Testis (tissue), 3 donors: ENCODE results near the gene ROBO1. TPM values are rescaled to one million over a fixed set of nuclear protein-coding genes. Genes with fewer than 3 reads are reported as not detected.

ENCODE experiments used
- DNase-seq: peaks from one replicate; pipeline ENCODE4 v3.0.0-alpha.2; 2019
- H3K27ac ChIP-seq, 2 donors: fragments of 200-600 bp; sonication (generic); one replicate each; pipeline ENCODE4 v1.5.1; 2019
- H3K27me3 ChIP-seq: fragments of 200-600 bp; sonication (generic); one replicate; pipeline ENCODE4 v1.5.1; 2019
- H3K36me3 ChIP-seq: fragments of 200-600 bp; sonication (generic); one replicate; pipeline ENCODE4 v1.5.1; 2017; ENCODE audit warnings: low read depth; ENCODE audit errors: missing control alignments
- H3K4me1 ChIP-seq: fragments of 200-600 bp; sonication (generic); one replicate; pipeline ENCODE4 v1.5.1; 2019
- H3K4me3 ChIP-seq, 2 donors: fragments of 200-600 bp; sonication (generic); one replicate each; pipeline ENCODE4 v1.5.1; 2017 to 2019
- H3K9me3 ChIP-seq: fragments of 200-600 bp; sonication (generic); one replicate; pipeline ENCODE4 v1.5.1; 2017
- POLR2A ChIP-seq: fragments of 450-650 bp; IDR thresholded peaks from one replicate; pipeline ENCODE4 v1.6.1; 2017; ENCODE audit warnings: antibody characterized with exemption, mild to moderate bottlenecking, moderate library complexity
- WGBS, 2 donors: methylation state at CpG; one replicate each; pipeline ENCODE4 v1.1.5; 2018; 5-methylcytosine and 5-hydroxymethylcytosine counted together
- intact Hi-C: fragments of 100-400 bp; cut with DNase I; formaldehyde crosslinking; loops from one replicate; pipeline ENCODE4 v1.15.1; 2023; ENCODE audit warnings: low total_unique reads
- polyA plus RNA-seq: library from polyadenylated mRNA; stranded (reverse); fragments of 350-450 nt; fragmentation: Illumina TruSeq; extraction: RNeasy Lipid Tissue Mini Kit (QIAGEN cat#74804); gene quantifications from one replicate; pipeline ENCODE4 v1.2.3, GENCODE V29; 2014; ENCODE audit warnings: low read depth, low replicate concordance; ENCODE audit not compliant: insufficient read depth
- total RNA-seq, 2 donors: library from RNA; depleted of rRNA; stranded (reverse); fragments of >200 nt; gene quantifications; one replicate each; pipeline ENCODE4 v1.2.3, GENCODE V29; 2016
- TF ChIP-seq, protein P1 (sequence below), 3 experiments: fragments of 450-650 bp in 2 of 3; fragments of 200-600 bp in 1 of 3; sonication (generic) in 1 of 3; IDR thresholded peaks; one replicate each; pipeline ENCODE4 v1.5.1; 2016 to 2019; ENCODE audit warnings: antibody characterized with exemption in 3 of 3, mild to moderate bottlenecking in 2 of 3, moderate library complexity in 1 of 3

Gene ROBO1
- total and polyA plus RNA-seq, 3 donors from 2014 or later = 39.4 to 45.1 (median 42.6) TPM

GRCh38 chr3:79250746-79251145 lies 517.1 kb downstream of the ROBO1 start:
- no peak overlapping the region for H3K4me3 ChIP-seq
- H3K9me3 ChIP-seq = no peaks in the 10 kb centered on the region
- DNase-seq = no peak
- H3K4me1 ChIP-seq = no peaks in the 10 kb centered on the region
- no peaks in the 10 kb centered on the region for H3K27me3 ChIP-seq
- WGBS, 2 donors = 95 to 96% methylated on average over 6 of the region's 6 CpGs
- no peak overlapping the region for H3K27ac ChIP-seq
- no peaks in the 10 kb centered on the region for H3K36me3 ChIP-seq
- no peak for TF ChIP-seq POLR2A
- TF ChIP-seq, protein P1, sequence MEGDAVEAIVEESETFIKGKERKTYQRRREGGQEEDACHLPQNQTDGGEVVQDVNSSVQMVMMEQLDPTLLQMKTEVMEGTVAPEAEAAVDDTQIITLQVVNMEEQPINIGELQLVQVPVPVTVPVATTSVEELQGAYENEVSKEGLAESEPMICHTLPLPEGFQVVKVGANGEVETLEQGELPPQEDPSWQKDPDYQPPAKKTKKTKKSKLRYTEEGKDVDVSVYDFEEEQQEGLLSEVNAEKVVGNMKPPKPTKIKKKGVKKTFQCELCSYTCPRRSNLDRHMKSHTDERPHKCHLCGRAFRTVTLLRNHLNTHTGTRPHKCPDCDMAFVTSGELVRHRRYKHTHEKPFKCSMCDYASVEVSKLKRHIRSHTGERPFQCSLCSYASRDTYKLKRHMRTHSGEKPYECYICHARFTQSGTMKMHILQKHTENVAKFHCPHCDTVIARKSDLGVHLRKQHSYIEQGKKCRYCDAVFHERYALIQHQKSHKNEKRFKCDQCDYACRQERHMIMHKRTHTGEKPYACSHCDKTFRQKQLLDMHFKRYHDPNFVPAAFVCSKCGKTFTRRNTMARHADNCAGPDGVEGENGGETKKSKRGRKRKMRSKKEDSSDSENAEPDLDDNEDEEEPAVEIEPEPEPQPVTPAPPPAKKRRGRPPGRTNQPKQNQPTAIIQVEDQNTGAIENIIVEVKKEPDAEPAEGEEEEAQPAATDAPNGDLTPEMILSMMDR (IDR thresholded peaks at IDR 0.05) = no peak
- intact Hi-C loops = no loop called here

GRCh38 chr3:79249701-79250100 lies 518.1 kb downstream of the ROBO1 start:
- no peaks in the 10 kb centered on the region for H3K27me3 ChIP-seq
- no peak overlapping the region for H3K4me3 ChIP-seq
- TF ChIP-seq POLR2A = no peak
- TF ChIP-seq, protein P1 (IDR thresholded peaks at IDR 0.05) = no peak
- no peaks in the 10 kb centered on the region for H3K9me3 ChIP-seq
- intact Hi-C loops = no loop called here
- H3K4me1 ChIP-seq = no peaks in the 10 kb centered on the region
- DNase-seq = no peak
- no peak overlapping the region for H3K27ac ChIP-seq
- 89 to 92% methylated on average over 4 of the region's 4 CpGs for WGBS, 2 donors
- H3K36me3 ChIP-seq = no peaks in the 10 kb centered on the region

- Histone ChIP-seq H3K36me3 (no peaks in the 10 kb centered on the region), H3K4me3 (no peak overlapping the region), H3K4me1 (no peaks in the 10 kb centered on the region), H3K9me3 (no peaks in the 10 kb centered on the region), H3K27ac (no peak overlapping the region), H3K27me3 (no peaks in the 10 kb centered on the region)
- TF ChIP-seq, protein P1 (IDR thresholded peaks at IDR 0.05) = no peak
- TF ChIP-seq POLR2A = no peak
- peak; percentile 19 for DNase-seq
- intact Hi-C loops = no loop called here
- 31 to 42% methylated on average over 1 of the region's 1 CpG for WGBS, 2 donors
Measured at GRCh38 chr3:79247725-79248043, 520.1 kb downstream of the ROBO1 start.

GRCh38 chr3:79246875-79247724 lies 520.7 kb downstream of the ROBO1 start:
- Histone ChIP-seq H3K27ac (no peak overlapping the region), H3K27me3 (no peaks in the 10 kb centered on the region), H3K36me3 (no peaks in the 10 kb centered on the region), H3K9me3 (no peaks in the 10 kb centered on the region), H3K4me3 (no peak overlapping the region), H3K4me1 (no peaks in the 10 kb centered on the region)
- intact Hi-C loops = no loop called here
- 53 to 58% methylated on average over 8 of the region's 8 CpGs for WGBS, 2 donors
- DNase-seq = no peak
- TF ChIP-seq, protein P1 (IDR thresholded peaks at IDR 0.05) = no peak
- no peak for TF ChIP-seq POLR2A
